IMR-90 (cell line): ENCODE data around the gene PAQR7. TPM values are rescaled to one million over a fixed set of nuclear protein-coding genes. Genes with fewer than 3 reads are reported as not detected.

Experiments
- ATAC-seq: fragments of 200-7000 bp; cut with Tn5 transposase; 2 replicates; pipeline ENCODE4 v1.9.1; 2020; ENCODE audit warnings: low read depth, mild to moderate bottlenecking, moderate library complexity
- BruUV-seq: library from RNA; stranded (reverse); fragments of 400-500 nt; replicated peaks from 2 replicates; lab custom pipeline; 2021; lab: Mats Ljungman, UMichigan
- CTCF ChIA-PET: fragments of 300-600 bp; formaldehyde crosslinking; extraction: SDS; loops from one replicate; lab custom pipeline; 2021; ENCODE audit warnings: antibody characterized with exemption; lab: Yijun Ruan, JAX
- POLR2A ChIA-PET: fragments of 300-600 bp; sonication (Branson Sonifier 250); formaldehyde crosslinking; loops from one replicate; lab custom pipeline; 2022; ENCODE audit warnings: antibody characterized with exemption; ENCODE audit not compliant: unreplicated experiment; lab: Charles Lee
- DNase-seq: peaks from one replicate; pipeline ENCODE4 v3.0.0; 2013
- H2AFZ ChIP-seq: replicated peaks from 2 replicates; pipeline ENCODE3; 2013; ENCODE audit warnings: low read length, mild to moderate bottlenecking; ENCODE audit not compliant: poor library complexity
- H2AK5ac ChIP-seq: 2 replicates; pipeline ENCODE4 v1.6.1; 2013; ENCODE audit warnings: low read depth, low read length, inconsistent platforms
- H2AK9ac ChIP-seq: replicated peaks from 2 replicates; pipeline ENCODE3; 2013; ENCODE audit warnings: mild to moderate bottlenecking, low read depth, low read length, moderate library complexity; ENCODE audit not compliant: poor library complexity
- H2BK120ac ChIP-seq: 2 replicates; pipeline ENCODE4 v1.6.1; 2013; ENCODE audit warnings: low read depth, low read length, inconsistent platforms
- H2BK15ac ChIP-seq: 3 replicates; pipeline ENCODE4 v1.6.1; 2013; ENCODE audit warnings: low read depth, low read length, inconsistent platforms
- H2BK20ac ChIP-seq: 2 replicates; pipeline ENCODE4 v1.6.1; 2013; ENCODE audit warnings: low read depth, mild to moderate bottlenecking, inconsistent platforms, low read length, moderate library complexity
- H2BK5ac ChIP-seq: 2 replicates; pipeline ENCODE4 v1.6.1; 2013; ENCODE audit warnings: mild to moderate bottlenecking, low read depth, low read length, inconsistent platforms; ENCODE audit not compliant: poor library complexity, severe bottlenecking
- H3K14ac ChIP-seq: replicated peaks from 2 replicates; pipeline ENCODE4 v1.6.1; 2013; ENCODE audit warnings: low read depth, low read length, inconsistent platforms
- H3K18ac ChIP-seq: 2 replicates; pipeline ENCODE4 v1.6.1; 2013; ENCODE audit warnings: low read depth, low read length, control low read depth
- H3K23ac ChIP-seq: 2 replicates; pipeline ENCODE4 v1.6.1; 2013; ENCODE audit warnings: low read depth, low read length, inconsistent platforms
- H3K27ac ChIP-seq: 2 replicates; pipeline ENCODE4 v1.5.1; 2013; ENCODE audit warnings: mild to moderate bottlenecking, control low read depth, low read length; ENCODE audit not compliant: insufficient read depth
- H3K27me3 ChIP-seq: 2 replicates; pipeline ENCODE4 v1.6.1; 2013; ENCODE audit warnings: low read length; ENCODE audit not compliant: control insufficient read depth, insufficient read depth
- H3K36me3 ChIP-seq: 2 replicates; pipeline ENCODE4 v1.6.1; 2013; ENCODE audit warnings: low read length, mixed read lengths; ENCODE audit not compliant: control insufficient read depth, insufficient read depth
- H3K4ac ChIP-seq: 2 replicates; pipeline ENCODE4 v1.6.1; 2013; ENCODE audit warnings: low read depth, low read length, inconsistent platforms
- H3K4me1 ChIP-seq: 2 replicates; pipeline ENCODE4 v1.6.1; 2013; ENCODE audit warnings: low read length, mixed read lengths; ENCODE audit not compliant: control insufficient read depth, insufficient read depth
- H3K4me2 ChIP-seq: 2 replicates; pipeline ENCODE4 v1.6.1; 2013; ENCODE audit warnings: low read depth, mild to moderate bottlenecking, control low read depth, low read length, moderate library complexity
- H3K4me3 ChIP-seq: 2 replicates; pipeline ENCODE4 v1.5.1; 2013; ENCODE audit warnings: low read depth, mild to moderate bottlenecking, control low read depth, low read length, moderate library complexity; ENCODE audit not compliant: insufficient read depth
- H3K56ac ChIP-seq: 2 replicates; pipeline ENCODE4 v1.6.1; 2013; ENCODE audit warnings: low read length, inconsistent platforms; ENCODE audit not compliant: insufficient read depth; ENCODE audit errors: extremely low read depth
- H3K79me1 ChIP-seq, 2 experiments: 2 replicates each; pipeline ENCODE4 v1.6.1; 2013; ENCODE audit warnings: low read length in 2 of 2, inconsistent platforms in 1 of 2, low read depth in 1 of 2
- H3K9ac ChIP-seq: 2 replicates; pipeline ENCODE4 v1.6.1; 2013; ENCODE audit warnings: low read depth, low read length, control low read depth
- H3K9me1 ChIP-seq: 2 replicates; pipeline ENCODE4 v1.6.1; 2013; ENCODE audit warnings: low read length, inconsistent platforms; ENCODE audit not compliant: insufficient read depth
- H3K9me3 ChIP-seq: 2 replicates; pipeline ENCODE4 v1.6.1; 2013; ENCODE audit warnings: low read length; ENCODE audit not compliant: control insufficient read depth, insufficient read depth
- H4K20me1 ChIP-seq: 2 replicates; pipeline ENCODE4 v1.6.1; 2013; ENCODE audit warnings: low read length, inconsistent platforms; ENCODE audit not compliant: insufficient read depth
- H4K5ac ChIP-seq: 2 replicates; pipeline ENCODE4 v1.6.1; 2013; ENCODE audit warnings: mild to moderate bottlenecking, low read depth, low read length, control low read depth
- H4K8ac ChIP-seq, 2 experiments: 2 replicates each; pipeline ENCODE4 v1.6.1; 2013; ENCODE audit warnings: low read depth in 2 of 2, low read length in 2 of 2, control low read depth in 1 of 2, inconsistent platforms in 1 of 2
- H4K91ac ChIP-seq: 2 replicates; pipeline ENCODE4 v1.6.1; 2013; ENCODE audit warnings: low read depth, low read length, inconsistent platforms; ENCODE audit not compliant: insufficient read depth
- BHLHE40 ChIP-seq: fragments of 150-350 bp; IDR thresholded peaks from 2 replicates; pipeline ENCODE4 v1.6.1; 2016; ENCODE audit warnings: mild to moderate bottlenecking, low read depth, low read length
- CEBPB ChIP-seq: IDR thresholded peaks from 2 replicates; pipeline ENCODE4 v1.6.1; 2012; ENCODE audit warnings: low read depth, low read length, improper control_type of control experiment
- CHD1 ChIP-seq: IDR thresholded peaks from 2 replicates; pipeline ENCODE4 v1.6.1; 2012; ENCODE audit warnings: low read depth, low read length, improper control_type of control experiment
- CTCF ChIP-seq: conservative IDR thresholded peaks from 2 replicates; pipeline ENCODE4 v1.5.1; 2012; ENCODE audit warnings: mild to moderate bottlenecking, low read depth, low read length, improper control_type of control experiment
- ELK1 ChIP-seq: fragments of 150-350 bp; IDR thresholded peaks from 2 replicates; pipeline ENCODE4 v1.6.1; 2016; ENCODE audit warnings: low read depth, mild to moderate bottlenecking, low read length, moderate library complexity, borderline replicate concordance
- FOS ChIP-seq: fragments of 150-350 bp; IDR thresholded peaks from 2 replicates; pipeline ENCODE4 v1.6.1; 2016; ENCODE audit warnings: low read depth, low read length
- MAFK ChIP-seq: IDR thresholded peaks from 2 replicates; pipeline ENCODE4 v1.6.1; 2012; ENCODE audit warnings: low read depth, low read length, improper control_type of control experiment
- MAZ ChIP-seq: IDR thresholded peaks from 2 replicates; pipeline ENCODE4 v1.6.1; 2012; ENCODE audit warnings: low read depth, mild to moderate bottlenecking, low read length, improper control_type of control experiment, moderate library complexity, borderline replicate concordance
- MXI1 ChIP-seq: IDR thresholded peaks from 2 replicates; pipeline ENCODE4 v1.6.1; 2012; ENCODE audit warnings: low read depth, mild to moderate bottlenecking, low read length, moderate library complexity, borderline replicate concordance
- NFE2L2 ChIP-seq: fragments of 150-350 bp; IDR thresholded peaks from 2 replicates; pipeline ENCODE4 v1.6.1; 2016; ENCODE audit warnings: low read depth, mild to moderate bottlenecking, low read length
- POLR2A ChIP-seq: IDR thresholded peaks from 2 replicates; pipeline ENCODE4 v1.6.1; 2012; ENCODE audit warnings: mild to moderate bottlenecking, low read depth, low read length
- RAD21 ChIP-seq: IDR thresholded peaks from 2 replicates; pipeline ENCODE4 v1.6.1; 2012; ENCODE audit warnings: low read length, improper control_type of control experiment
- RCOR1 ChIP-seq: IDR thresholded peaks from 2 replicates; pipeline ENCODE4 v1.6.1; 2012; ENCODE audit warnings: mild to moderate bottlenecking, low read length, improper control_type of control experiment; ENCODE audit not compliant: insufficient replicate concordance
- RFX5 ChIP-seq: IDR thresholded peaks from 2 replicates; pipeline ENCODE4 v1.8.0; 2012; ENCODE audit warnings: low read depth, mild to moderate bottlenecking, low read length, moderate library complexity
- SMC3 ChIP-seq: fragments of 150-350 bp; IDR thresholded peaks from 2 replicates; pipeline ENCODE4 v1.6.1; 2016; ENCODE audit warnings: low read depth, mild to moderate bottlenecking, antibody characterized with exemption, low read length, moderate library complexity
- WGBS, 2 experiments: methylation state at CpG; one replicate each; pipeline versions ENCODE4 v1.1.5 to v1.1.7; 2013; ENCODE audit warnings: missing lambda C conversion rate in 2 of 2; ENCODE audit not compliant: insufficient read length in 1 of 2; ENCODE audit errors: extremely low coverage in 2 of 2; 5-methylcytosine and 5-hydroxymethylcytosine counted together
- dilution Hi-C: fragments of 300-500 bp; cut with HindIII; formaldehyde crosslinking; loops from one replicate; pipeline ENCODE4 v1.14.3; 2018; ENCODE audit warnings: low sequenced_read_pairs; ENCODE audit not compliant: unreplicated experiment
- in situ Hi-C: fragments of 300-500 bp; cut with MboI; formaldehyde crosslinking; loops from 3 replicates; pipeline ENCODE4 v1.14.3; 2019; ENCODE audit warnings: low sequenced_read_pairs, inconsistent platforms, mixed read lengths
- intact Hi-C: fragments of 100-400 bp; cut with micrococcal nuclease; formaldehyde crosslinking; loops from 2 replicates; pipeline ENCODE4 v1.10.0; 2022
- polyA plus RNA-seq, 3 experiments: library from polyadenylated mRNA; depleted of rRNA; stranded (reverse); fragments of >200 nt; gene quantifications; 2 replicates each; pipeline ENCODE4 v1.2.3, GENCODE V29; 2012; ENCODE audit warnings: low replicate concordance in 1 of 3
- total RNA-seq: library from RNA; depleted of rRNA; stranded (reverse); fragments of >200 nt; gene quantifications from 2 replicates; pipeline ENCODE4 v1.2.3, GENCODE V29; 2012
- TF ChIP-seq, protein P1 (sequence below): fragments of 150-350 bp; IDR thresholded peaks from 2 replicates; pipeline ENCODE4 v1.6.1; 2017; ENCODE audit warnings: mild to moderate bottlenecking, antibody characterized with exemption, low read length, low read depth

PAQR7 gene
- total and polyA plus RNA-seq, 2 of the 4 experiments (the other 2 are of a cell fraction) = 9.0 to 12.9 TPM

DNA sequence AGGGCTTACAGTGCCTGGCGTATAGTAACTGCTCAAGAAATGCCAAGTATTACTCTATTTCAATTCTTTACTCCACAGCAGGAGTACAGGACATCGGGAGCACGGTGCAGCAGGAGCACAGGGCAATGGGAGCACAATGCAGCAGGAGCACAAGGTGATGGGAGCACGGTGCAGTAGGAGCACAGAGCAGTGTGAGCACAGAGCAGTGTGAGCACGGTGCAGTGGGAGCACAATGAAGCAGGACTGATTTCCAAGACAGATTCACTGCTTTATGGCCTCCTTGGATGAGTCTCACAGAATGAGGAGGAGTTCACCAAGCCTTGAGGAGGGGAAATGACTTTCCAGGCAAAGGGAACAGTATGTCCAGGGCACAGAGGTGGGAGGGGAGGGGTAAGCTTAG lies 5.0 kb upstream of the PAQR7 start:
- dilution Hi-C loops = no loop called here
- Histone ChIP-seq H3K27ac (no peak overlapping the region), H3K56ac (no peak overlapping the region), H3K27me3 (no peaks in the 10 kb centered on the region), H4K8ac (no peak overlapping the region), H3K36me3 (no peaks in the 10 kb centered on the region), H4K20me1 (no peaks in the 10 kb centered on the region), H3K14ac (no peak overlapping the region; the same call in 1 of the 2 replicates), H4K5ac (no peak overlapping the region), H4K91ac (no peak overlapping the region), H3K79me1 (no peaks in the 10 kb centered on the region; a peak in 1 of 4 replicates), H3K9me3 (no peaks in the 10 kb centered on the region), H2AK9ac (no peak overlapping the region), H3K18ac (no peak overlapping the region), H2BK5ac (no peak overlapping the region), H3K9me1 (0 out of 2 replicates have a peak, but pooled peaks cover 3% of the 10 kb centered on the region), H2AK5ac (no peak overlapping the region; the same call in 1 of the 2 replicates), H2BK120ac (no peak overlapping the region), H2AFZ (no peak overlapping the region), H3K4me1 (peaks cover 3% of the 10 kb centered on the region; the same call in 1 of the 2 replicates), H3K23ac (no peak overlapping the region), H2BK15ac (no peak overlapping the region), H3K9ac (no peak overlapping the region), H3K4ac (no peak overlapping the region), H2BK20ac (no peak overlapping the region), H3K4me3 (no peak overlapping the region), H3K4me2 (no peak overlapping the region)
- intact Hi-C loops = no loop called here
- no TSS peak for BruUV-seq
- in situ Hi-C loops = no loop called here
- no peak for ATAC-seq
- WGBS, 2 experiments = 94% methylated on average over 2 of the region's 5 CpGs; no CpG with 5 or more reads in 1 of the 2 experiments
- DNase-seq = no peak
- TF ChIP-seq, protein P1, sequence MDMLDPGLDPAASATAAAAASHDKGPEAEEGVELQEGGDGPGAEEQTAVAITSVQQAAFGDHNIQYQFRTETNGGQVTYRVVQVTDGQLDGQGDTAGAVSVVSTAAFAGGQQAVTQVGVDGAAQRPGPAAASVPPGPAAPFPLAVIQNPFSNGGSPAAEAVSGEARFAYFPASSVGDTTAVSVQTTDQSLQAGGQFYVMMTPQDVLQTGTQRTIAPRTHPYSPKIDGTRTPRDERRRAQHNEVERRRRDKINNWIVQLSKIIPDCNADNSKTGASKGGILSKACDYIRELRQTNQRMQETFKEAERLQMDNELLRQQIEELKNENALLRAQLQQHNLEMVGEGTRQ = no peak
- no peak for TF ChIP-seq CTCF
- no peak for TF ChIP-seq SMC3
- TF ChIP-seq MAFK = no peak
- no peak for TF ChIP-seq RCOR1
- no peak for TF ChIP-seq BHLHE40
- TF ChIP-seq CEBPB = no peak
- no peak for TF ChIP-seq ELK1
- TF ChIP-seq MXI1 = no peak
- TF ChIP-seq POLR2A = no peak
- no peak for TF ChIP-seq NFE2L2
- no peak for TF ChIP-seq RAD21
- no peak for TF ChIP-seq RFX5
- TF ChIP-seq MAZ = no peak
- TF ChIP-seq CHD1 = no peak
- TF ChIP-seq FOS = no peak
- CTCF ChIA-PET = no interaction called here
- POLR2A ChIA-PET = no interaction called here
